ENCODE measurements around the gene PSMD1. TPM values are rescaled to one million over a fixed set of nuclear protein-coding genes. Genes with fewer than 3 reads are reported as not detected.

Gene PSMD1
- polyA plus RNA-seq, 1 donor from 2014 or later = 83.8 TPM

DNA sequence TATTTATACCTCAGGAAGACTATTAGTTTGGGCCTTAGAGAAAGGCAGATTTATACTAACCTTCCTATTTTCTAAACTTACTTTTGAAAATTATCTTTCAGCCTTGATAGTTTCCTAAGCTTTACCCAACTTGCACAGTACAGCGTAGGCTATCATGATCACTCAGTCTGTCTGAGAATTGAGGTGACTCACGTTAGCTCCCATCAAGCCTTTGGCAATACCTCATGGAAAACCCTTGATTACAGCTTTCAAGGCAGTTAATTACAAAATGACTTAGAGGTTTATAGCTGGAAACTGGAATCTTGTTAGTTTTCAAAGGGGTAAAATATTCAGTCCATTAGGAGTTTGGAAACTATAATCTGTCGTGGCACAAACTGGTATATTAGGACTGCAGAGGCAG is 115.4 kb downstream of the PSMD1 start:
- no peaks in the 10 kb centered on the region for H3K79me2 ChIP-seq (replicated peaks; ENCODE audit: insufficient read depth, low read length)
- no peak overlapping the region for H3K9ac ChIP-seq (ENCODE audit: low read length)
- H3K4me3 ChIP-seq (ENCODE audit: low read length) = no peak overlapping the region
- H3F3A ChIP-seq (ENCODE audit: insufficient read depth, low read length, poor library complexity, severe bottlenecking) = no peaks in the 10 kb centered on the region
- no peaks in the 10 kb centered on the region for H3K27me3 ChIP-seq (ENCODE audit: insufficient read depth, low read depth, low read length)
- no peaks in the 10 kb centered on the region for H3K36me3 ChIP-seq (ENCODE audit: insufficient read depth, low read length)
- TF ChIP-seq, protein P1, sequence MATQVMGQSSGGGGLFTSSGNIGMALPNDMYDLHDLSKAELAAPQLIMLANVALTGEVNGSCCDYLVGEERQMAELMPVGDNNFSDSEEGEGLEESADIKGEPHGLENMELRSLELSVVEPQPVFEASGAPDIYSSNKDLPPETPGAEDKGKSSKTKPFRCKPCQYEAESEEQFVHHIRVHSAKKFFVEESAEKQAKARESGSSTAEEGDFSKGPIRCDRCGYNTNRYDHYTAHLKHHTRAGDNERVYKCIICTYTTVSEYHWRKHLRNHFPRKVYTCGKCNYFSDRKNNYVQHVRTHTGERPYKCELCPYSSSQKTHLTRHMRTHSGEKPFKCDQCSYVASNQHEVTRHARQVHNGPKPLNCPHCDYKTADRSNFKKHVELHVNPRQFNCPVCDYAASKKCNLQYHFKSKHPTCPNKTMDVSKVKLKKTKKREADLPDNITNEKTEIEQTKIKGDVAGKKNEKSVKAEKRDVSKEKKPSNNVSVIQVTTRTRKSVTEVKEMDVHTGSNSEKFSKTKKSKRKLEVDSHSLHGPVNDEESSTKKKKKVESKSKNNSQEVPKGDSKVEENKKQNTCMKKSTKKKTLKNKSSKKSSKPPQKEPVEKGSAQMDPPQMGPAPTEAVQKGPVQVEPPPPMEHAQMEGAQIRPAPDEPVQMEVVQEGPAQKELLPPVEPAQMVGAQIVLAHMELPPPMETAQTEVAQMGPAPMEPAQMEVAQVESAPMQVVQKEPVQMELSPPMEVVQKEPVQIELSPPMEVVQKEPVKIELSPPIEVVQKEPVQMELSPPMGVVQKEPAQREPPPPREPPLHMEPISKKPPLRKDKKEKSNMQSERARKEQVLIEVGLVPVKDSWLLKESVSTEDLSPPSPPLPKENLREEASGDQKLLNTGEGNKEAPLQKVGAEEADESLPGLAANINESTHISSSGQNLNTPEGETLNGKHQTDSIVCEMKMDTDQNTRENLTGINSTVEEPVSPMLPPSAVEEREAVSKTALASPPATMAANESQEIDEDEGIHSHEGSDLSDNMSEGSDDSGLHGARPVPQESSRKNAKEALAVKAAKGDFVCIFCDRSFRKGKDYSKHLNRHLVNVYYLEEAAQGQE (IDR thresholded peaks at IDR 0.05; ENCODE audit: borderline replicate concordance) = no peak
- no peak for TF ChIP-seq RAD21 (conservative IDR thresholded peaks at IDR 0.05)
- TF ChIP-seq EZH2 (IDR thresholded peaks at IDR 0.05; ENCODE audit: borderline replicate concordance, insufficient read depth, low read length, poor library complexity, severe bottlenecking) = no peak
- TF ChIP-seq EP300 (conservative IDR thresholded peaks at IDR 0.05; ENCODE audit: poor library complexity, severe bottlenecking) = no peak
- TF ChIP-seq POLR2AphosphoS5 (IDR thresholded peaks at IDR 0.05) = no peak
- TF ChIP-seq TAF1 (IDR thresholded peaks at IDR 0.05; ENCODE audit: low read depth) = no peak
- TF ChIP-seq, protein P2, sequence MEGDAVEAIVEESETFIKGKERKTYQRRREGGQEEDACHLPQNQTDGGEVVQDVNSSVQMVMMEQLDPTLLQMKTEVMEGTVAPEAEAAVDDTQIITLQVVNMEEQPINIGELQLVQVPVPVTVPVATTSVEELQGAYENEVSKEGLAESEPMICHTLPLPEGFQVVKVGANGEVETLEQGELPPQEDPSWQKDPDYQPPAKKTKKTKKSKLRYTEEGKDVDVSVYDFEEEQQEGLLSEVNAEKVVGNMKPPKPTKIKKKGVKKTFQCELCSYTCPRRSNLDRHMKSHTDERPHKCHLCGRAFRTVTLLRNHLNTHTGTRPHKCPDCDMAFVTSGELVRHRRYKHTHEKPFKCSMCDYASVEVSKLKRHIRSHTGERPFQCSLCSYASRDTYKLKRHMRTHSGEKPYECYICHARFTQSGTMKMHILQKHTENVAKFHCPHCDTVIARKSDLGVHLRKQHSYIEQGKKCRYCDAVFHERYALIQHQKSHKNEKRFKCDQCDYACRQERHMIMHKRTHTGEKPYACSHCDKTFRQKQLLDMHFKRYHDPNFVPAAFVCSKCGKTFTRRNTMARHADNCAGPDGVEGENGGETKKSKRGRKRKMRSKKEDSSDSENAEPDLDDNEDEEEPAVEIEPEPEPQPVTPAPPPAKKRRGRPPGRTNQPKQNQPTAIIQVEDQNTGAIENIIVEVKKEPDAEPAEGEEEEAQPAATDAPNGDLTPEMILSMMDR (IDR thresholded peaks at IDR 0.05; ENCODE audit: poor library complexity, severe bottlenecking) = no peak
- TF ChIP-seq SMC3 (conservative IDR thresholded peaks at IDR 0.05; ENCODE audit: poor library complexity) = no peak
- no peak for TF ChIP-seq MXI1 (conservative IDR thresholded peaks at IDR 0.05; ENCODE audit: poor library complexity, severe bottlenecking)
- no peak overlapping the region for H3K27ac ChIP-seq (ENCODE audit: low read length)
- no peaks in the 10 kb centered on the region for H3K9me3 ChIP-seq (ENCODE audit: low read length)
- H3K4me2 ChIP-seq (ENCODE audit: low read length) = no peak overlapping the region
- H2AFZ ChIP-seq (ENCODE audit: low read depth, low read length) = no peak overlapping the region
- no peaks in the 10 kb centered on the region for H4K20me1 ChIP-seq (ENCODE audit: insufficient read depth)
- no peaks in the 10 kb centered on the region for H3K9me2 ChIP-seq (ENCODE audit: insufficient read depth, low read length)

DNA sequence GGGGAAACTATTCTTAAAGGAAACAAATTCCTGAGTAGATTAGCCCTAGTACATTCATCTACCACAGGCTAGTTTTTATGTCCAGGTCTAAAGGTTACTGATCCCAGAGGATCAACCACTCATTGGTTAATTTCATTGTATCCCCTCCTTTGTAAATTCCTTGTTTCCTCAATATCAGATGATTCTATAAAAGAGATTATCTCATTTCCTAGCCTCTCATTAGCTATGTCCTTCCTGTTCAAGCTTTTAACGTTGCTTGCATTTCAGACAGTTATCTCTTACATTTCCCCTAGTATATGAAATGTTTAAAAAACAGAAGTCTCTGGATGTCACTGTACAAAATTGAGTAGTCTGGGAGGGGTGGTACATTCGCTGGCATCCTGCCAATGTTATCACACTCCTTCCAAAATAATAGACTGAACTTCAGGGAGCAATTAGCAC is 117.6 kb downstream of the PSMD1 start:
- Histone ChIP-seq H3K9me3 (ENCODE audit: low read length) (no peaks in the 10 kb centered on the region), H3K27ac (ENCODE audit: low read length) (no peak overlapping the region)

More for the DNA sequence above, 117.6 kb downstream of the PSMD1 start:
- H3K4me3 ChIP-seq (ENCODE audit: low read length) = no peak overlapping the region
- no peak overlapping the region for H2AFZ ChIP-seq (ENCODE audit: low read depth, low read length)
- H3K27me3 ChIP-seq (ENCODE audit: insufficient read depth, low read depth, low read length) = no peaks in the 10 kb centered on the region
- H4K20me1 ChIP-seq (ENCODE audit: insufficient read depth) = no peaks in the 10 kb centered on the region
- no peaks in the 10 kb centered on the region for H3K9me2 ChIP-seq (ENCODE audit: insufficient read depth, low read length)
- no peaks in the 10 kb centered on the region for H3K36me3 ChIP-seq (ENCODE audit: insufficient read depth, low read length)
- H3F3A ChIP-seq (ENCODE audit: insufficient read depth, low read length, poor library complexity, severe bottlenecking) = no peaks in the 10 kb centered on the region
- TF ChIP-seq SMC3 (conservative IDR thresholded peaks at IDR 0.05; ENCODE audit: poor library complexity) (no peak), POLR2AphosphoS5 (IDR thresholded peaks at IDR 0.05) (no peak), EZH2 (IDR thresholded peaks at IDR 0.05; ENCODE audit: borderline replicate concordance, insufficient read depth, low read length, poor library complexity, severe bottlenecking) (no peak), MXI1 (conservative IDR thresholded peaks at IDR 0.05; ENCODE audit: poor library complexity, severe bottlenecking) (no peak), EP300 (conservative IDR thresholded peaks at IDR 0.05; ENCODE audit: poor library complexity, severe bottlenecking) (no peak), TAF1 (IDR thresholded peaks at IDR 0.05; ENCODE audit: low read depth) (no peak), RAD21 (conservative IDR thresholded peaks at IDR 0.05) (no peak)
- TF ChIP-seq, protein P2 (IDR thresholded peaks at IDR 0.05; ENCODE audit: poor library complexity, severe bottlenecking) = no peak
- TF ChIP-seq, protein P1 (IDR thresholded peaks at IDR 0.05; ENCODE audit: borderline replicate concordance) = no peak
- no peak overlapping the region for H3K4me2 ChIP-seq (ENCODE audit: low read length)
- no peak overlapping the region for H3K9ac ChIP-seq (ENCODE audit: low read length)
- no peaks in the 10 kb centered on the region for H3K79me2 ChIP-seq (replicated peaks; ENCODE audit: insufficient read depth, low read length)
